ENCODE measurements around the gene CEP85L. TPM values are rescaled to one million over a fixed set of nuclear protein-coding genes. Genes with fewer than 3 reads are reported as not detected.

Gene CEP85L
- total RNA-seq, 1 donor from 2014 or later: 12.6 TPM

DNA sequence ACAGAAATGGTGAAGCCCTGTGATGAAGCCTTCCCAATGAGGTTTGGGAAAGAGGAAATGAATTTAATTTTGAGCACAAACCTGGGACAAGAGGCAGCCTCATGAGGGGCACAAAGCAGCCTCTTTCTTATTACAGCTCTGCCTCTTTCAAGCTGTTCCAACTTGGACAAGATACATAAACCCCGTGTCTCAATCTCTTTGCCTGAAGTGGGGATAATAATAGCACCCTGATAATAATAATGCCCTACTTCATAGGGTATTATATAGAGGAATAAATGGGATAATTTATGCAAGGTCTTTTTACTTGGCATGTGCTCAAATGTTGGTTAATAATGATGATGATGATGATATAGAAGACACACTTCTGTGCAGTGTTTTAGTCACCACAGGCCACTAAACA lies 194.4 kb downstream of the CEP85L start:
- Mint-ChIP-seq H3K27ac (no peak overlapping the region), H3K4me1 (no peaks in the 10 kb centered on the region), H3K36me3 (no peaks in the 10 kb centered on the region), H3K9me3 (peaks cover 14% of the 10 kb centered on the region), H3K4me3 (no peak overlapping the region), H3K27me3 (ENCODE audit: insufficient read depth, low read depth) (peaks cover 3% of the 10 kb centered on the region)
- no peaks in the 10 kb centered on the region for H3K9me3 ChIP-seq (ENCODE audit: low read depth)
- no peak for DNase-seq (ENCODE audit: low spot score)
- TF ChIP-seq EZH2phosphoT487 (IDR thresholded peaks at IDR 0.05) (no peak), EZH2 (IDR thresholded peaks at IDR 0.05) (no peak)
- TF ChIP-seq, protein P1, sequence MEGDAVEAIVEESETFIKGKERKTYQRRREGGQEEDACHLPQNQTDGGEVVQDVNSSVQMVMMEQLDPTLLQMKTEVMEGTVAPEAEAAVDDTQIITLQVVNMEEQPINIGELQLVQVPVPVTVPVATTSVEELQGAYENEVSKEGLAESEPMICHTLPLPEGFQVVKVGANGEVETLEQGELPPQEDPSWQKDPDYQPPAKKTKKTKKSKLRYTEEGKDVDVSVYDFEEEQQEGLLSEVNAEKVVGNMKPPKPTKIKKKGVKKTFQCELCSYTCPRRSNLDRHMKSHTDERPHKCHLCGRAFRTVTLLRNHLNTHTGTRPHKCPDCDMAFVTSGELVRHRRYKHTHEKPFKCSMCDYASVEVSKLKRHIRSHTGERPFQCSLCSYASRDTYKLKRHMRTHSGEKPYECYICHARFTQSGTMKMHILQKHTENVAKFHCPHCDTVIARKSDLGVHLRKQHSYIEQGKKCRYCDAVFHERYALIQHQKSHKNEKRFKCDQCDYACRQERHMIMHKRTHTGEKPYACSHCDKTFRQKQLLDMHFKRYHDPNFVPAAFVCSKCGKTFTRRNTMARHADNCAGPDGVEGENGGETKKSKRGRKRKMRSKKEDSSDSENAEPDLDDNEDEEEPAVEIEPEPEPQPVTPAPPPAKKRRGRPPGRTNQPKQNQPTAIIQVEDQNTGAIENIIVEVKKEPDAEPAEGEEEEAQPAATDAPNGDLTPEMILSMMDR (IDR thresholded peaks at IDR 0.05): no peak
- no peaks in the 10 kb centered on the region for H4K20me1 ChIP-seq (ENCODE audit: low read depth)
- H3K27me3 ChIP-seq: no peaks in the 10 kb centered on the region
- no peaks in the 10 kb centered on the region for H3K36me3 ChIP-seq
- H2AFZ ChIP-seq (replicated peaks): no peak overlapping the region
- H3K4me2 ChIP-seq: no peak overlapping the region
- no peak overlapping the region for H3K4me3 ChIP-seq
- no peaks in the 10 kb centered on the region for H3K79me2 ChIP-seq (ENCODE audit: low read depth)
- H3F3A ChIP-seq (ENCODE audit: low read depth): no peaks in the 10 kb centered on the region
- no peak overlapping the region for H3K9ac ChIP-seq
- no peaks in the 10 kb centered on the region for H3K4me1 ChIP-seq
- H3K27ac ChIP-seq: no peak overlapping the region

DNA sequence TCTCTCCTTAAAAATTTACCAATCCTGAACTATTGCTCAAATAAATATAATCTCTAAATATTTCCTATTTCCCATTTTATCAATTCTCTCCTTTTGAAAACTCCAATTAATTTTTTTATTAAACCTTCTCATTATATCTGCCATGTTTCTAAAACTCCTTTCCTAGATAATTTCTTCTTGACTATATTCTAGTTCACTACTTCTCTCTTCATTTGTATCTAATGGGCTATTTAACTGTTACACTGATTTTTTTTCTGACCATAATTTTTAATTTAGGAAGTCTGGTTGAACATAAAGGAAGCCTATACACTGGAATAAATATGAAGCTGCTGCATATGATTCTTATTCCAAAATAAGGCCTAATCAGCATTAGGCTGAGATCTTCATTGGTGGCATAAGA lies 199.6 kb downstream of the CEP85L start:
- H3K9me3 ChIP-seq (ENCODE audit: low read depth): peaks cover 7% of the 10 kb centered on the region
- no peaks in the 10 kb centered on the region for H3K79me2 ChIP-seq (ENCODE audit: low read depth)
- H3K4me3 Mint-ChIP-seq: no peak overlapping the region
- no peaks in the 10 kb centered on the region for H3K4me1 Mint-ChIP-seq
- H3K9me3 Mint-ChIP-seq: peaks cover 40% of the 10 kb centered on the region
- no peak overlapping the region for H3K27ac ChIP-seq
- H3K27ac Mint-ChIP-seq: no peak overlapping the region
- no peak overlapping the region for H3K9ac ChIP-seq
- peaks cover 3% of the 10 kb centered on the region for H3K27me3 Mint-ChIP-seq (ENCODE audit: insufficient read depth, low read depth)
- H3K36me3 ChIP-seq: no peaks in the 10 kb centered on the region
- no peak overlapping the region for H2AFZ ChIP-seq (replicated peaks)
- TF ChIP-seq, protein P1 (IDR thresholded peaks at IDR 0.05): no peak
- no peak for TF ChIP-seq EZH2phosphoT487 (IDR thresholded peaks at IDR 0.05)
- no peak for TF ChIP-seq EZH2 (IDR thresholded peaks at IDR 0.05)
- no peaks in the 10 kb centered on the region for H3K36me3 Mint-ChIP-seq
- DNase-seq (ENCODE audit: low spot score): no peak
- no peak overlapping the region for H3K4me2 ChIP-seq
- H3K27me3 ChIP-seq: no peaks in the 10 kb centered on the region
- no peaks in the 10 kb centered on the region for H3F3A ChIP-seq (ENCODE audit: low read depth)
- no peaks in the 10 kb centered on the region for H3K4me1 ChIP-seq
- H3K4me3 ChIP-seq: no peak overlapping the region
- H4K20me1 ChIP-seq (ENCODE audit: low read depth): no peaks in the 10 kb centered on the region

DNA sequence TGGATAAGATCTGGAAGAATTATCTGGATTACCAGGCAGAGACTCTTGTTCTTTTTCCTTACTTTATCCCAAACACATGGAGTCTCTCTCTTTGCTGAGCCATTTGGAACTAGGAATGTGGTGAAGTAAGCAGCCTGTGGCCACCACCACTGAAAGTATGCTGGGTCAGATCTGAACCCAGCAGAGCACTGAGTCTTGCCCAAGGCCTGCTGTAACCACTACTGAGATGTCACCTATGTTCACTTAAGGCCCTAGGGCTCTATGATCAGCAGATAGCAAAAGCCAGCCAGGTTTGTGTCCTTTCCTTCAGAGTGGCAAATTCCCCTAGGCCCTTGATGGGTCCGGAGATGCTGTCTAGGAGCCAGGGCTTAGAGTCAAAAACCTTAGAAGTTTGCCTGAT lies 206.6 kb downstream of the CEP85L start:
- Histone ChIP-seq H3F3A (ENCODE audit: low read depth) (no peaks in the 10 kb centered on the region), H3K9ac (no peak overlapping the region), H3K79me2 (ENCODE audit: low read depth) (no peaks in the 10 kb centered on the region), H3K4me1 (no peaks in the 10 kb centered on the region), H3K27ac (no peak overlapping the region), H3K4me2 (no peak overlapping the region), H3K4me3 (no peak overlapping the region), H2AFZ (replicated peaks) (no peak overlapping the region), H3K9me3 (ENCODE audit: low read depth) (no peaks in the 10 kb centered on the region), H4K20me1 (ENCODE audit: low read depth) (no peaks in the 10 kb centered on the region), H3K27me3 (no peaks in the 10 kb centered on the region), H3K36me3 (no peaks in the 10 kb centered on the region)
- TF ChIP-seq EZH2 (IDR thresholded peaks at IDR 0.05) (no peak), EZH2phosphoT487 (IDR thresholded peaks at IDR 0.05) (no peak)
- TF ChIP-seq, protein P1 (IDR thresholded peaks at IDR 0.05): no peak
- Mint-ChIP-seq H3K27me3 (ENCODE audit: insufficient read depth, low read depth) (no peaks in the 10 kb centered on the region), H3K36me3 (no peaks in the 10 kb centered on the region), H3K4me3 (no peak overlapping the region), H3K4me1 (no peaks in the 10 kb centered on the region), H3K27ac (no peak overlapping the region), H3K9me3 (peaks cover 17% of the 10 kb centered on the region)
- no peak for DNase-seq (ENCODE audit: low spot score)
